ENCODE results near the gene SYTL2. TPM values are rescaled to one million over a fixed set of nuclear protein-coding genes. Genes with fewer than 3 reads are reported as not detected.

SYTL2 gene
- total RNA-seq, 2 donors from 2014 or later = 28.3 to 55.3 TPM

GRCh38 chr11:85769771-85770170 is 41.2 kb downstream of the SYTL2 start:
- WGBS, 2 donors = 85 to 86% methylated on average over 5 of the region's 5 CpGs
- H3K4me1 ChIP-seq = no peaks in the 10 kb centered on the region
- intact Hi-C loops (cut with DNase I) = no loop called here
- DNase-seq (no peak), ATAC-seq (no peak)
- no peaks in the 10 kb centered on the region for H3K27me3 ChIP-seq
- H3K27ac ChIP-seq = no peak overlapping the region
- H3K4me3 ChIP-seq = no peak overlapping the region
- TF ChIP-seq, protein P1, sequence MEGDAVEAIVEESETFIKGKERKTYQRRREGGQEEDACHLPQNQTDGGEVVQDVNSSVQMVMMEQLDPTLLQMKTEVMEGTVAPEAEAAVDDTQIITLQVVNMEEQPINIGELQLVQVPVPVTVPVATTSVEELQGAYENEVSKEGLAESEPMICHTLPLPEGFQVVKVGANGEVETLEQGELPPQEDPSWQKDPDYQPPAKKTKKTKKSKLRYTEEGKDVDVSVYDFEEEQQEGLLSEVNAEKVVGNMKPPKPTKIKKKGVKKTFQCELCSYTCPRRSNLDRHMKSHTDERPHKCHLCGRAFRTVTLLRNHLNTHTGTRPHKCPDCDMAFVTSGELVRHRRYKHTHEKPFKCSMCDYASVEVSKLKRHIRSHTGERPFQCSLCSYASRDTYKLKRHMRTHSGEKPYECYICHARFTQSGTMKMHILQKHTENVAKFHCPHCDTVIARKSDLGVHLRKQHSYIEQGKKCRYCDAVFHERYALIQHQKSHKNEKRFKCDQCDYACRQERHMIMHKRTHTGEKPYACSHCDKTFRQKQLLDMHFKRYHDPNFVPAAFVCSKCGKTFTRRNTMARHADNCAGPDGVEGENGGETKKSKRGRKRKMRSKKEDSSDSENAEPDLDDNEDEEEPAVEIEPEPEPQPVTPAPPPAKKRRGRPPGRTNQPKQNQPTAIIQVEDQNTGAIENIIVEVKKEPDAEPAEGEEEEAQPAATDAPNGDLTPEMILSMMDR (IDR thresholded peaks at IDR 0.05) = no peak
- TF ChIP-seq POLR2A (IDR thresholded peaks at IDR 0.05) = no peak
- no peaks in the 10 kb centered on the region for H3K36me3 ChIP-seq (replicated peaks in 1 of 2; ENCODE audit: insufficient read depth in 1 of 2, low read depth in 2 of 2)
- H3K9me3 ChIP-seq = no peaks in the 10 kb centered on the region

DNA sequence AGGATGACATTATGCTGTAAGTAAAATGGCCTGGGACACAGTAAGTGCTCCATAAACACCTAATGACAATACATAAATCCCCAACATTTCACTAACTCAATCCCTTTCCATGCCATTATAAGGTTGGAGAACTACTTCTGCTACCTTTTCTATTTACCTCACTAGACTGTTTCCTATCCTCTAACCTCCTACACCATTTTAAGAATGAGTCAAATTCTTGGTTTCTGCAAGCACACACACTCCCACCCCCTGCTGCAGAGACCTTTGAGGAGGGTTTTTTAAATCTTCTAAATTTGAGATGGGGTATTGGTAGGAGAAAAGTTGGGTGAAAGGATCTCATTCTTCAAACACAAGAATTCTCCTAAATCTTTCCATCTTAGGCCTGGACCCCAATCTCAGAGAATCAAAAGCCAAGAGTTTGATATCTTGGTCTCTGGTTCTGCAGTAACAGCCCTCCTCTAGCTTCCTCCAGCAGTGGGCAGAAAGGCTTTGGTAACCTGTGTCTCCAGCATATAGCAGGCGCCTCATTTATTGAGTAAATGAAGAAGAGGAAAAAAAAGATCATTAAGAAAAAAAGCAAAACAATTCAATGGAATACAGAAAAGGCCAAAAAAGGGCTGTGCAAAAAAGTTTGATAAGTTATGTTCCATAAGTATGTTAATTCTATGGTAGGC is 42.3 kb downstream of the SYTL2 start:
- ATAC-seq (no peak), DNase-seq (no peak)
- Histone ChIP-seq H3K9me3 (no peaks in the 10 kb centered on the region), H3K4me1 (no peaks in the 10 kb centered on the region), H3K27me3 (no peaks in the 10 kb centered on the region), H3K4me3 (no peak overlapping the region), H3K36me3 (replicated peaks in 1 of 2; ENCODE audit: insufficient read depth in 1 of 2, low read depth in 2 of 2) (no peaks in the 10 kb centered on the region), H3K27ac (no peak overlapping the region)
- TF ChIP-seq, protein P1 (IDR thresholded peaks at IDR 0.05) = no peak
- no peak for TF ChIP-seq POLR2A (IDR thresholded peaks at IDR 0.05)
- 87 to 94% methylated on average over 1 of the region's 1 CpG for WGBS, 2 donors
- intact Hi-C loops (cut with DNase I) = no loop called here

GRCh38 chr11:85767246-85767945 is 43.5 kb downstream of the SYTL2 start:
- ATAC-seq = no peak
- no peak for DNase-seq

DNA sequence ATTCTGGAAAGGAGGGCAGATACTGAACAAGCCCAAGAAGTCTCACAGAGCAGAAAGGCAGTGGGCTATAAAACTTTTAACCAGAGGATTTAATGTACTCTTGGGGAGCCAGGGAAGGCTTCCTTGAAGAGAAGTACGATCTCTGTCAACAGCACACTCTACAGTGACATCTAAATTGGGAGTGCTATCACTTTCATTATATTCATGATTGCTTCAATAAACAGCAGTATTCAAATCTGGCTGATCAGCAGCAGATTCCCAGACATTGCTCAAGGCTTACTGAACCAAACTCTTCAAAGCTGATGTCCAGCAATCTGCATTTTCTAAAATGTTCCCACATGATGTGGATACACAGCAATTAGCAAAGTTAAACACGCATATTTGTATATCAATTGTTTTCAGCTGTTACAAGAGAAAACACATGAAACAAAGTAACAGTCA is 44.2 kb downstream of the SYTL2 start:
- Histone ChIP-seq H3K9me3 (no peaks in the 10 kb centered on the region), H3K4me1 (no peaks in the 10 kb centered on the region), H3K27ac (no peak overlapping the region), H3K27me3 (no peaks in the 10 kb centered on the region), H3K36me3 (replicated peaks in 1 of 2; ENCODE audit: insufficient read depth in 1 of 2, low read depth in 2 of 2) (no peaks in the 10 kb centered on the region), H3K4me3 (no peak overlapping the region)
- ATAC-seq (no peak), DNase-seq (no peak)
- WGBS, 2 donors = 69 to 81% methylated on average over 2 of the region's 2 CpGs
- no peak for TF ChIP-seq POLR2A (IDR thresholded peaks at IDR 0.05)
- TF ChIP-seq, protein P1 (IDR thresholded peaks at IDR 0.05) = no peak
- intact Hi-C loops (cut with DNase I) = no loop called here

More at GRCh38 chr11:85767246-85767945, 43.5 kb downstream of the SYTL2 start:
- no peaks in the 10 kb centered on the region for H3K9me3 ChIP-seq
- H3K4me1 ChIP-seq = no peaks in the 10 kb centered on the region
- intact Hi-C loops (cut with DNase I) = no loop called here
- no peak for TF ChIP-seq POLR2A (IDR thresholded peaks at IDR 0.05)
- TF ChIP-seq, protein P1 (IDR thresholded peaks at IDR 0.05) = no peak
- no peaks in the 10 kb centered on the region for H3K27me3 ChIP-seq
- H3K36me3 ChIP-seq (replicated peaks in 1 of 2; ENCODE audit: insufficient read depth in 1 of 2, low read depth in 2 of 2) = no peaks in the 10 kb centered on the region
- H3K27ac ChIP-seq = no peak overlapping the region
- WGBS, 2 donors = 74 to 77% methylated on average over 2 of the region's 2 CpGs
- no peak overlapping the region for H3K4me3 ChIP-seq
